ENCODE results near the gene MRPL10.

The MRPL10 gene

DNA sequence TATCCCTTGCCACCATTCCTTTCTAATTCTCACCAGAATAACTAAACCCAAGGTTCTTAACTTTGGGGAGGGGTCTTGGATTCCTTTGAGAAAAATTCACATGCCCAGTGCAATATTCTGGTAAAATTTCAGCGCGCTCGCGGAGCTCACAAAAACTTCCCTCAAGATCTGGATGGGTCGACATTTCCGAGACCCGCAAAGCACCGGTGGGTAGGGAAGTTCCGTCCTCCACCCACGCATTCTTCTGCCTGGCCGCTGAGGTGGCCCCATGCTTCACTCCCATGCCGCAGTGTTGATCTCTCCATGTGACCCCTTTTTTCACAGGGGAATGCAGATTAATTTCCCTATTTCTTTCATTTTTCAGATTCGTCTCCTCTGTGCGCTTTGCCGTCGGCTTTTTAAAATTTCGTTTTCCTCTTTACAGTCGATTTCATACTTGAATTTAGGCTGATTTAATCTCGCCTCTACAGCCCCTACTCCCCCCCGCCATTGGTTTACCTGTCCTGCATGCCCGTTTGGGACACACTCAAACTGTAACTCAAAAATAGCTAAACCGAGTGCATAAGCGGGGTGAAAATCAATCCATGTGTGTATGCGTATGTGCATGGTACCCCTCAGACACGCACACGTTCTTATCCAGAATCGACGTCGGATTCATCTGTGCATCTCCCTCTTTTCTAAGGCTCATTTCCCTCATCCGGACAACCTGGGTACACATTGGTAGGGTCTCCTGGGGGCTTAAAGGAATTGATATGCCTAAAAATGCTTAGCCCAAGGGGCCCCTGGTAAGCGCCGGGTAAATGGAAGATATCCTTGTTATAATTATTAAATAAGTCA lies 21.0 kb upstream of the MRPL10 start:
- H3K4me2 ChIP-seq (ENCODE audit: low read depth, low read length, poor library complexity, severe bottlenecking), result no peak overlapping the region
- H3K9ac ChIP-seq (ENCODE audit: low read depth, low read length, poor library complexity, severe bottlenecking), result no peak overlapping the region
- H3K27me3 ChIP-seq (ENCODE audit: insufficient read depth, low read length, poor library complexity, severe bottlenecking), result peaks cover 14% of the 10 kb centered on the region

GRCh38 chr17:47851764-47852112 lies 20.4 kb upstream of the MRPL10 start:
- no peaks in the 10 kb centered on the region for H3K4me1 ChIP-seq (ENCODE audit: insufficient read depth, low read length, poor library complexity, severe bottlenecking)
- no peak overlapping the region for H3K4me2 ChIP-seq (ENCODE audit: low read depth, low read length, poor library complexity, severe bottlenecking)
- TF ChIP-seq, protein P1, sequence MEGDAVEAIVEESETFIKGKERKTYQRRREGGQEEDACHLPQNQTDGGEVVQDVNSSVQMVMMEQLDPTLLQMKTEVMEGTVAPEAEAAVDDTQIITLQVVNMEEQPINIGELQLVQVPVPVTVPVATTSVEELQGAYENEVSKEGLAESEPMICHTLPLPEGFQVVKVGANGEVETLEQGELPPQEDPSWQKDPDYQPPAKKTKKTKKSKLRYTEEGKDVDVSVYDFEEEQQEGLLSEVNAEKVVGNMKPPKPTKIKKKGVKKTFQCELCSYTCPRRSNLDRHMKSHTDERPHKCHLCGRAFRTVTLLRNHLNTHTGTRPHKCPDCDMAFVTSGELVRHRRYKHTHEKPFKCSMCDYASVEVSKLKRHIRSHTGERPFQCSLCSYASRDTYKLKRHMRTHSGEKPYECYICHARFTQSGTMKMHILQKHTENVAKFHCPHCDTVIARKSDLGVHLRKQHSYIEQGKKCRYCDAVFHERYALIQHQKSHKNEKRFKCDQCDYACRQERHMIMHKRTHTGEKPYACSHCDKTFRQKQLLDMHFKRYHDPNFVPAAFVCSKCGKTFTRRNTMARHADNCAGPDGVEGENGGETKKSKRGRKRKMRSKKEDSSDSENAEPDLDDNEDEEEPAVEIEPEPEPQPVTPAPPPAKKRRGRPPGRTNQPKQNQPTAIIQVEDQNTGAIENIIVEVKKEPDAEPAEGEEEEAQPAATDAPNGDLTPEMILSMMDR (conservative IDR thresholded peaks at IDR 0.05; ENCODE audit: low read length), result no peak
- TF ChIP-seq EZH2phosphoT487 (IDR thresholded peaks at IDR 0.05; ENCODE audit: borderline replicate concordance), result no peak
- no peak overlapping the region for H2AFZ ChIP-seq (ENCODE audit: low read length)
- no peak overlapping the region for H3K4me3 ChIP-seq (ENCODE audit: low read length, poor library complexity, severe bottlenecking)
- H3K79me2 ChIP-seq (ENCODE audit: insufficient read depth, low read length), result no peaks in the 10 kb centered on the region
- no peaks in the 10 kb centered on the region for H4K20me1 ChIP-seq (ENCODE audit: insufficient read depth, low read length, poor library complexity, severe bottlenecking)
- no peaks in the 10 kb centered on the region for H3K36me3 ChIP-seq (ENCODE audit: insufficient read depth, low read length)
- no peaks in the 10 kb centered on the region for H3F3A ChIP-seq (ENCODE audit: low read depth)
- H3K9me2 ChIP-seq (replicated peaks; ENCODE audit: low read depth, low read length), result no peaks in the 10 kb centered on the region
- peaks cover 14% of the 10 kb centered on the region for H3K27me3 ChIP-seq (ENCODE audit: insufficient read depth, low read length, poor library complexity, severe bottlenecking)
- H3K9ac ChIP-seq (ENCODE audit: low read depth, low read length, poor library complexity, severe bottlenecking), result no peak overlapping the region
- no peaks in the 10 kb centered on the region for H3K9me3 ChIP-seq (ENCODE audit: insufficient read depth, low read depth, low read length)

More for the DNA sequence above, 21.0 kb upstream of the MRPL10 start:
- TF ChIP-seq EZH2phosphoT487 (IDR thresholded peaks at IDR 0.05; ENCODE audit: borderline replicate concordance), result no peak
- TF ChIP-seq, protein P1 (conservative IDR thresholded peaks at IDR 0.05; ENCODE audit: low read length), result no peak
- no peak overlapping the region for H2AFZ ChIP-seq (ENCODE audit: low read length)
- H3K79me2 ChIP-seq (ENCODE audit: insufficient read depth, low read length), result no peaks in the 10 kb centered on the region
- no peaks in the 10 kb centered on the region for H3K36me3 ChIP-seq (ENCODE audit: insufficient read depth, low read length)
- H3K4me1 ChIP-seq (ENCODE audit: insufficient read depth, low read length, poor library complexity, severe bottlenecking), result no peaks in the 10 kb centered on the region
- no peaks in the 10 kb centered on the region for H3K9me3 ChIP-seq (ENCODE audit: insufficient read depth, low read depth, low read length)
- H3K4me3 ChIP-seq (ENCODE audit: low read length, poor library complexity, severe bottlenecking), result no peak overlapping the region
- H4K20me1 ChIP-seq (ENCODE audit: insufficient read depth, low read length, poor library complexity, severe bottlenecking), result no peaks in the 10 kb centered on the region
- H3F3A ChIP-seq (ENCODE audit: low read depth), result no peaks in the 10 kb centered on the region
- H3K9me2 ChIP-seq (replicated peaks; ENCODE audit: low read depth, low read length), result no peaks in the 10 kb centered on the region

- no peaks in the 10 kb centered on the region for H3K79me2 ChIP-seq (ENCODE audit: insufficient read depth, low read length)
- no peaks in the 10 kb centered on the region for H3K9me3 ChIP-seq (ENCODE audit: insufficient read depth, low read depth, low read length)
- no peak within 1 kb of the TSS for H3K9ac ChIP-seq (ENCODE audit: low read depth, low read length, poor library complexity, severe bottlenecking)
- no peaks in the 10 kb centered on the region for H3K9me2 ChIP-seq (replicated peaks; ENCODE audit: low read depth, low read length)
- no peaks in the 10 kb centered on the region for H3F3A ChIP-seq (ENCODE audit: low read depth)
- peaks cover 14% of the 10 kb centered on the region for H3K27me3 ChIP-seq (ENCODE audit: insufficient read depth, low read length, poor library complexity, severe bottlenecking)
- no peak within 1 kb of the TSS for H2AFZ ChIP-seq (ENCODE audit: low read length)
- H3K4me2 ChIP-seq (ENCODE audit: low read depth, low read length, poor library complexity, severe bottlenecking), result no peak within 1 kb of the TSS
- no peaks in the 10 kb centered on the region for H3K36me3 ChIP-seq (ENCODE audit: insufficient read depth, low read length)
- no peaks in the 10 kb centered on the region for H4K20me1 ChIP-seq (ENCODE audit: insufficient read depth, low read length, poor library complexity, severe bottlenecking)
- H3K4me3 ChIP-seq (ENCODE audit: low read length, poor library complexity, severe bottlenecking), result no peak within 1 kb of the TSS
- no peaks in the 10 kb centered on the region for H3K4me1 ChIP-seq (ENCODE audit: insufficient read depth, low read length, poor library complexity, severe bottlenecking)
- TF ChIP-seq, protein P1 (conservative IDR thresholded peaks at IDR 0.05; ENCODE audit: low read length), result no peak
- TF ChIP-seq EZH2phosphoT487 (IDR thresholded peaks at IDR 0.05; ENCODE audit: borderline replicate concordance), result no peak
Observed at GRCh38 chr17:47850692-47851573, 19.6 kb upstream of the MRPL10 start, which contains the start of gene SP6. Gene SP6 (minus strand): TSS chr17:47851163. CDS start chr17:47848429, 2,734 bp downstream.

Data from Loucy (cell line).